ENCODE data around the gene SMNDC1.
"Not testable (repeated sequence)": the region's sequence is repeated elsewhere in the genome, so short reads cannot be mapped to it uniquely, and the experiment has no call there.

The SMNDC1 gene

GRCh38 chr10:110304780-110305421 lies at the start of gene SMNDC1:
SMNDC1 (minus strand) TSS chr10:110304920; CDS start chr10:110303587, 1,333 bp downstream.
- DNase-seq, result peak; percentile 97

- peak; percentile 73 for DNase-seq
These were observed 49.6 kb upstream of the SMNDC1 start for GRCh38 chr10:110354322-110354766.

- no peak for DNase-seq
These were observed 48.8 kb upstream of the SMNDC1 start for GRCh38 chr10:110353244-110354119.

- no peak for DNase-seq
These were observed 48.2 kb upstream of the SMNDC1 start for GRCh38 chr10:110352930-110353243.

GRCh38 chr10:110350812-110351211 lies 46.1 kb upstream of the SMNDC1 start:
- DNase-seq, result no peak

- peak; percentile 46 for DNase-seq
These were observed 45.1 kb upstream of the SMNDC1 start for GRCh38 chr10:110349831-110350230.

- DNase-seq, result no peak
These were observed 44.7 kb upstream of the SMNDC1 start for GRCh38 chr10:110349386-110349785.

- no peak for DNase-seq
These were observed 43.6 kb upstream of the SMNDC1 start for GRCh38 chr10:110348336-110348735.

- no peak for DNase-seq
These were observed 42.2 kb upstream of the SMNDC1 start for GRCh38 chr10:110346914-110347313.

GRCh38 chr10:110345286-110345685 lies 40.6 kb upstream of the SMNDC1 start:
- no peak for DNase-seq

GRCh38 chr10:110344622-110345021 lies 39.9 kb upstream of the SMNDC1 start:
- DNase-seq, result no peak

- no peak for DNase-seq
These were observed 39.2 kb upstream of the SMNDC1 start for GRCh38 chr10:110343947-110344346.

GRCh38 chr10:110340816-110341215 lies 36.1 kb upstream of the SMNDC1 start:
- DNase-seq, result no peak

GRCh38 chr10:110340122-110340521 lies 35.4 kb upstream of the SMNDC1 start:
- no peak for DNase-seq

GRCh38 chr10:110337906-110338305 lies 33.2 kb upstream of the SMNDC1 start:
- no peak for DNase-seq

- DNase-seq, result no peak
These were observed 32.7 kb upstream of the SMNDC1 start for GRCh38 chr10:110337401-110337800.

GRCh38 chr10:110336111-110336721 lies 31.5 kb upstream of the SMNDC1 start:
- no peak for DNase-seq

GRCh38 chr10:110335314-110336064 lies 30.8 kb upstream of the SMNDC1 start:
- no peak for DNase-seq

- DNase-seq, result no peak
These were observed 29.4 kb upstream of the SMNDC1 start for GRCh38 chr10:110334061-110334656.

GRCh38 chr10:110331226-110331795 lies 26.6 kb upstream of the SMNDC1 start:
- DNase-seq, result not testable (repeated sequence)

GRCh38 chr10:110330675-110331074 lies 26.0 kb upstream of the SMNDC1 start:
- no peak for DNase-seq

GRCh38 chr10:110327262-110327914 lies 22.7 kb upstream of the SMNDC1 start:
- DNase-seq, result no peak
